GM04503 (cell line): ENCODE data around the gene SLC47A2.
A peak's percentile ranks its signal among the peaks of the same experiment; 100 is the strongest.
"Not testable (repeated sequence)": the region's sequence is repeated elsewhere in the genome, so short reads cannot be mapped to it uniquely, and the experiment has no call there.

Experiments
- DNase-seq: peaks from one replicate; pipeline ENCODE4 v3.0.0-alpha.2; 2012; ENCODE audit warnings: low read depth

Gene SLC47A2

GRCh38 chr17:19707728-19708221 is 8.6 kb downstream of the SLC47A2 start:
- DNase-seq, result no peak

- DNase-seq, result no peak
These were observed 9.3 kb downstream of the SLC47A2 start for GRCh38 chr17:19706791-19707727.

GRCh38 chr17:19705771-19706770 is 10.3 kb downstream of the SLC47A2 start:
- no peak for DNase-seq

- DNase-seq, result no peak
These were observed 11.2 kb downstream of the SLC47A2 start for GRCh38 chr17:19705201-19705600.

- no peak for DNase-seq
These were observed 12.4 kb downstream of the SLC47A2 start for GRCh38 chr17:19703828-19704613.

- no peak for DNase-seq
These were observed 13.1 kb downstream of the SLC47A2 start for GRCh38 chr17:19703106-19703827.

GRCh38 chr17:19702217-19702641 is 14.2 kb downstream of the SLC47A2 start:
- DNase-seq, result no peak

- DNase-seq, result no peak
These were observed 29.8 kb downstream of the SLC47A2 start for GRCh38 chr17:19686400-19687090.

GRCh38 chr17:19684909-19685580 is 31.3 kb downstream of the SLC47A2 start:
- DNase-seq, result not testable (repeated sequence)

- no peak for DNase-seq
These were observed 33.3 kb downstream of the SLC47A2 start for GRCh38 chr17:19683117-19683516.

- DNase-seq, result no peak
These were observed 37.6 kb downstream of the SLC47A2 start for GRCh38 chr17:19678581-19679453.

GRCh38 chr17:19677736-19678379 is 38.5 kb downstream of the SLC47A2 start:
- DNase-seq, result no peak

GRCh38 chr17:19676896-19677295 is 39.5 kb downstream of the SLC47A2 start:
- no peak for DNase-seq

GRCh38 chr17:19673623-19674022 is 42.8 kb downstream of the SLC47A2 start:
- no peak for DNase-seq

- peak; percentile 35 for DNase-seq
These were observed 44.2 kb downstream of the SLC47A2 start for GRCh38 chr17:19672009-19672750.

- DNase-seq, result no peak
These were observed 45.0 kb downstream of the SLC47A2 start for GRCh38 chr17:19671433-19671832.

GRCh38 chr17:19670908-19671307 is 45.5 kb downstream of the SLC47A2 start:
- DNase-seq, result no peak
